Suprapubic skin (tissue), 4 donors: ENCODE data around the gene C15orf39. TPM values are rescaled to one million over a fixed set of nuclear protein-coding genes. Genes with fewer than 3 reads are reported as not detected.
A peak's percentile ranks its signal among the peaks of the same experiment; 100 is the strongest.

Experiments used
- DNase-seq, 2 donors: peaks; one replicate each; pipeline ENCODE4 v3.0.0-alpha.2; 2019; ENCODE audit warnings: low spot score in 2 of 2
- H3K27ac ChIP-seq: fragments of 200-600 bp; sonication (generic); one replicate; pipeline ENCODE4 v1.5.1; 2019
- H3K27me3 ChIP-seq: fragments of 200-600 bp; sonication (generic); one replicate; pipeline ENCODE4 v1.5.1; 2019
- H3K36me3 ChIP-seq: fragments of 200-600 bp; sonication (generic); one replicate; pipeline ENCODE4 v1.5.1; 2019
- H3K4me1 ChIP-seq: fragments of 200-600 bp; sonication (generic); one replicate; pipeline ENCODE4 v1.5.1; 2019
- H3K4me3 ChIP-seq: fragments of 200-600 bp; sonication (generic); one replicate; pipeline ENCODE4 v1.5.1; 2019; ENCODE audit warnings: mild to moderate bottlenecking
- H3K9me3 ChIP-seq: fragments of 200-600 bp; sonication (generic); one replicate; pipeline ENCODE4 v1.5.1; 2019
- EP300 ChIP-seq: sonication (generic); formaldehyde crosslinking; IDR thresholded peaks from one replicate; pipeline ENCODE4 v1.6.1; 2017; ENCODE audit warnings: antibody characterized with exemption
- POLR2A ChIP-seq, 2 donors: fragments of 450-650 bp; IDR thresholded peaks; one replicate each; pipeline ENCODE4 v1.6.1; 2017; ENCODE audit warnings: antibody characterized with exemption in 2 of 2, mild to moderate bottlenecking in 2 of 2, moderate library complexity in 2 of 2
- POLR2AphosphoS5 ChIP-seq, 3 donors: sonication (generic); formaldehyde crosslinking; IDR thresholded peaks; one replicate each; pipeline ENCODE4 v1.6.1; 2017; ENCODE audit warnings: antibody characterized with exemption in 3 of 3
- WGBS: methylation state at CpG from one replicate; pipeline ENCODE4 v1.1.5; 2018; 5-methylcytosine and 5-hydroxymethylcytosine counted together
- total RNA-seq, 4 donors: library from RNA; depleted of rRNA; stranded (reverse); fragments of >200 nt; gene quantifications; one replicate each; pipeline ENCODE4 v1.1.0, GENCODE V29; 2016
- TF ChIP-seq, protein P1 (sequence below), 2 donors: fragments of 200-600 bp in 1 of 2; fragments of 450-650 bp in 1 of 2; sonication (generic) in 1 of 2; IDR thresholded peaks; one replicate each; pipeline ENCODE4 v1.5.1; 2016 to 2019; ENCODE audit warnings: antibody characterized with exemption in 2 of 2, mild to moderate bottlenecking in 1 of 2, moderate library complexity in 1 of 2

Gene C15orf39
- total RNA-seq: 10 to 100 TPM; 33.0 to 35.2 (median 33.3) TPM

DNA sequence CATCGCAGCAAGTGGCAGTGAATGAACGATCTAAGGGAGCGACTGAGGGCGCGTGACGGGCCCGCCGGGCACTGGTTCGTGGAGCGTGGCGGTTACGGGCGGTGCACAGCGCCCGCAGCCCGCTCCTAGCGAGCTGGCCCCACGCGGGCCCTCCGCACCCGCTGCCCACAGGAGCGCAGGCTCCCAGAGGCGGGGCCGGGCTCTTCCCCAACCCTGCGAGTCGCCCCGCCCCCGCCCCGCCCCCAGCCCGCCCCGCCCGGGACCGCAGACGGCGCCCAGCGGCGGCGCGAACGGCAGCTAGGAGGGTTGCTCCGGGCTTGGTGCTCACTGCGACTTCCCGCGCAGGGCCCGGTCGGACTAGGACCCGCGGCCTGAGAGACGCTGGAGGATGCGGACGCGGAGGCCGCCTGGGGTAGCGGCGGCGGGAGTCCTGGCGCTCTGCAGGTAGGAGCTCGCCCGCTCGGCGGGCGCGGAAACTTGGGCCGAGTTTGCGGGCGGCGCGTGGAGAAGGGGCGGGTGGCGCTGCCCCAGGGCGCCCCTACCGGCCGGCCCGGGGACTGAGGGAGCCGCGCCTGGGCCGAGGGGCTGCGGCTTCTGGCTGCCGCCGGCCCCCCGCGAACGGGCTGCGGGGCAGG is at the start of gene C15orf39:
TSS of gene C15orf39 (plus strand) at position 267 of the 635 bp plus-strand sequence. CDS start 4,167 bp downstream, outside the sequence.
- Histone ChIP-seq H3K27me3 (no peaks in the 10 kb centered on the region), H3K36me3 (peaks cover 12% of the 10 kb centered on the region), H3K27ac (peak within 1 kb of the TSS; percentile 97), H3K4me3 (peak within 1 kb of the TSS; percentile 89), H3K9me3 (no peaks in the 10 kb centered on the region), H3K4me1 (peaks cover 60% of the 10 kb centered on the region)
- DNase-seq: peak in 1 of 2 donors; percentile 81
- WGBS: 0% methylated on average over 11 of the region's 84 CpGs
- TF ChIP-seq EP300 (no peak), POLR2AphosphoS5 (IDR thresholded peaks at IDR 0.05) (peak; percentile 70 to 93 (median 77)), POLR2A (IDR thresholded peaks at IDR 0.05) (peak; percentile 81 to 83)
- TF ChIP-seq, protein P1, sequence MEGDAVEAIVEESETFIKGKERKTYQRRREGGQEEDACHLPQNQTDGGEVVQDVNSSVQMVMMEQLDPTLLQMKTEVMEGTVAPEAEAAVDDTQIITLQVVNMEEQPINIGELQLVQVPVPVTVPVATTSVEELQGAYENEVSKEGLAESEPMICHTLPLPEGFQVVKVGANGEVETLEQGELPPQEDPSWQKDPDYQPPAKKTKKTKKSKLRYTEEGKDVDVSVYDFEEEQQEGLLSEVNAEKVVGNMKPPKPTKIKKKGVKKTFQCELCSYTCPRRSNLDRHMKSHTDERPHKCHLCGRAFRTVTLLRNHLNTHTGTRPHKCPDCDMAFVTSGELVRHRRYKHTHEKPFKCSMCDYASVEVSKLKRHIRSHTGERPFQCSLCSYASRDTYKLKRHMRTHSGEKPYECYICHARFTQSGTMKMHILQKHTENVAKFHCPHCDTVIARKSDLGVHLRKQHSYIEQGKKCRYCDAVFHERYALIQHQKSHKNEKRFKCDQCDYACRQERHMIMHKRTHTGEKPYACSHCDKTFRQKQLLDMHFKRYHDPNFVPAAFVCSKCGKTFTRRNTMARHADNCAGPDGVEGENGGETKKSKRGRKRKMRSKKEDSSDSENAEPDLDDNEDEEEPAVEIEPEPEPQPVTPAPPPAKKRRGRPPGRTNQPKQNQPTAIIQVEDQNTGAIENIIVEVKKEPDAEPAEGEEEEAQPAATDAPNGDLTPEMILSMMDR (IDR thresholded peaks at IDR 0.05): peak; percentile 87 to 97

DNA sequence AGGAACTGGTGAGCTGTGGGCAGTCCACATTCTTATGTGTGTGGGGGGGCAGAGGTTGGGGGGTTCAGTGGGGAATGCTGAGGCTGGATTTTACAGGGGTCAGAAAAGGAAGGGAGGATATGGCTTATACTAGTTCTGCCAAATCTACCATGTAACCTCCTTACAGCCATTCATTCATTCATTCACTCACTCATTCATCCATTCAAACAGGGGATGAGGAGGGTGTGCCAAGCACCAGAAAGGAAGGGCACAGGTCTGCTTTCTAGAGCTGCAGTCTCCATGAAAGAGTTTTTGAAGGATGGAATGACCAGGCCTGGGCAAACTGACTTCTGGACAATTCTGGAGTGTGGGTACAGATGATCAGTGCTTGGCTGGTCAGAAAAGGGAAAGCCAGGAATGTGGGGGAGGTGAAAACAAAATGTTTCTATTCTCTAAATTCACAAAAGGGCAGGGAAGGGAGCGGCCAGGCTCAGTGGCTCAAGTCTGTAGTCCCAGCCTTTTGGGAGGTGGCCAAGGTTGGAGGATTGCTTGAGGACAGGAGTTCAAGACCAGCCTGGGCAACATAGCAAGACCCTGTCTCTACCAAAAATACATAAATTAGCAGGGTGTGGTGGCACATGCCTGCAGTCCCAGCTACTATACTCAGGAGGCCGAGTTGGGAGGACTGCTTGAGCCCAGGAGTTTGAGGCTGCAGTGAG is 49.2 kb upstream of the C15orf39 start:
- peak overlapping the region; percentile 22 for H3K27ac ChIP-seq
- DNase-seq: no peak
- WGBS: 88% methylated on average over 1 of the region's 2 CpGs
- no peak overlapping the region for H3K4me3 ChIP-seq
- H3K4me1 ChIP-seq: peaks cover 17% of the 10 kb centered on the region
- H3K9me3 ChIP-seq: no peaks in the 10 kb centered on the region
- TF ChIP-seq POLR2A (IDR thresholded peaks at IDR 0.05): no peak
- TF ChIP-seq POLR2AphosphoS5 (IDR thresholded peaks at IDR 0.05): no peak
- TF ChIP-seq EP300: no peak
- TF ChIP-seq, protein P1 (IDR thresholded peaks at IDR 0.05): no peak
- H3K36me3 ChIP-seq: no peaks in the 10 kb centered on the region
- H3K27me3 ChIP-seq: no peaks in the 10 kb centered on the region

DNA sequence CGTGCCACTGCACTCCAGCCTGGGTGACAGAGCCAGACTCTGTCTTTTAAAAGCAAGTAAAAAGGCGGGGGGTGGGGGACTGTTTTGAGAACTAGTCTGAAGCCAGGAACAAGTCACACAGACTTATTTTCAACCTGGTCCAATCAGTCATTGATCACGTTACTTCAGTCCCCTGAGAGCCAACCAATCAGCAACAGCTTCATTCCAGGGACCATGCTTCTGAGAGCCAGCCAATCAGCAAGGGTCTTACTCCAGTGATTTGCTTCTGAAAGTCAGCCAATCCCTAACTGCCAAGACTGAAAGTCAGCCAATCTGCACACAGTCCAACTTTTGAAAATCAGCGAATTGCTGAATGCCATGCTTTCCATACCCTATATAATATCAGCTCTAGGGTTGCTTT is 48.6 kb upstream of the C15orf39 start:
- Histone ChIP-seq H3K9me3 (no peaks in the 10 kb centered on the region), H3K4me3 (no peak overlapping the region), H3K36me3 (no peaks in the 10 kb centered on the region), H3K27ac (peak overlapping the region; percentile 18), H3K27me3 (no peaks in the 10 kb centered on the region), H3K4me1 (peaks cover 17% of the 10 kb centered on the region)
- DNase-seq: no peak
- no peak for TF ChIP-seq POLR2AphosphoS5 (IDR thresholded peaks at IDR 0.05)
- TF ChIP-seq POLR2A (IDR thresholded peaks at IDR 0.05): no peak
- no peak for TF ChIP-seq EP300
- TF ChIP-seq, protein P1 (IDR thresholded peaks at IDR 0.05): no peak
- 67% methylated on average over 4 of the region's 4 CpGs for WGBS

DNA sequence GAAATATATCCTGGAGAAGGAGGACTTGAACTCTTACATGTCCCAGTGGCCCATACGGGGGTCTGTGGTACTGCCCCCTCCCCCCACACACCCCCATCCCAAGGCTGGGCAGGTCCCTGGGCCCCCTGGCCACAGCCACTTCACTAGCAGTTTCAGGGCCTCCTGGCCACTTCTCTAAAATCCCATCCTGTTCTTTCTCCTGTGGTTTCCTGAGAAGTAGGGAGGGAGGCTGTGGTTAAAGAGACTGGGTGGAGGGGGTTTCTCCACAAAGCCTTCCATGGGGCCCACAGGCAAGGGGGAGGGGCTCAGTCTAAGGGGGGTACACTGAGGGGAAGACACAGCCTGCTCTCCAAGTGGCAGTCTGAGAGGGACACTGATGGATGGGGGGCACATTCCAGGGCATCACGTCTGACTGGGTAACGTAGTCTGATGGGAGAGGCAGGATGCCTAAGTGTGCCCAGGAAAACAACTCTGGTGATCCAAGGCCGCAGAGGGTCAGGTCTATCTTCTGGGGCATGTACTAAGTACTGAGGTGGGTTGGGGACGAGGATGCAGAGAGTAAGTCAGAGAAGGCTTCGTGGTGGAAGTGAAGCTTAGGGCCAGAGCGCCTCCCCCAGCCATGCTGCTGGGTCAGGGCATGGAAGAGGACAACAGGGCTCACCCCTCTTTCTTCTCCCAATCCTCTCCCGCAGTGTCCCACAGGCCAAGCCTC is 48.0 kb upstream of the C15orf39 start:
- H3K4me3 ChIP-seq: no peak overlapping the region
- 85% methylated on average over 8 of the region's 8 CpGs for WGBS
- H3K36me3 ChIP-seq: no peaks in the 10 kb centered on the region
- no peak for DNase-seq
- no peak for TF ChIP-seq POLR2AphosphoS5 (IDR thresholded peaks at IDR 0.05)
- TF ChIP-seq EP300: no peak
- TF ChIP-seq, protein P1 (IDR thresholded peaks at IDR 0.05): no peak
- TF ChIP-seq POLR2A (IDR thresholded peaks at IDR 0.05): no peak
- peaks cover 17% of the 10 kb centered on the region for H3K4me1 ChIP-seq
- H3K27ac ChIP-seq: no peak overlapping the region
- H3K27me3 ChIP-seq: no peaks in the 10 kb centered on the region
- no peaks in the 10 kb centered on the region for H3K9me3 ChIP-seq
